Adrenal gland (tissue), 5 donors: Measurements from ENCODE around the gene PMVK.

Experiments used
- POLR2A ChIP-seq, 2 donors: fragments of 450-650 bp; IDR thresholded peaks; one replicate each; pipeline ENCODE4 v1.6.1; 2017; ENCODE audit warnings: antibody characterized with exemption in 2 of 2, mild to moderate bottlenecking in 2 of 2, moderate library complexity in 1 of 2
- TF ChIP-seq, protein P1 (sequence below), 6 experiments: fragments of 450-650 bp in 4 of 6; fragments of 200-600 bp in 2 of 6; sonication (generic) in 1 of 6; IDR thresholded peaks; 1 replicate in 5 of 6; 2 replicates in 1 of 6; pipeline versions ENCODE4 v1.5.1 to v1.8.0; 2016 to 2021; ENCODE audit warnings: antibody characterized with exemption in 6 of 6, mild to moderate bottlenecking in 2 of 6, moderate library complexity in 1 of 6
- donor health status: DM: no; HTN: no; CAD: no.

DNA sequence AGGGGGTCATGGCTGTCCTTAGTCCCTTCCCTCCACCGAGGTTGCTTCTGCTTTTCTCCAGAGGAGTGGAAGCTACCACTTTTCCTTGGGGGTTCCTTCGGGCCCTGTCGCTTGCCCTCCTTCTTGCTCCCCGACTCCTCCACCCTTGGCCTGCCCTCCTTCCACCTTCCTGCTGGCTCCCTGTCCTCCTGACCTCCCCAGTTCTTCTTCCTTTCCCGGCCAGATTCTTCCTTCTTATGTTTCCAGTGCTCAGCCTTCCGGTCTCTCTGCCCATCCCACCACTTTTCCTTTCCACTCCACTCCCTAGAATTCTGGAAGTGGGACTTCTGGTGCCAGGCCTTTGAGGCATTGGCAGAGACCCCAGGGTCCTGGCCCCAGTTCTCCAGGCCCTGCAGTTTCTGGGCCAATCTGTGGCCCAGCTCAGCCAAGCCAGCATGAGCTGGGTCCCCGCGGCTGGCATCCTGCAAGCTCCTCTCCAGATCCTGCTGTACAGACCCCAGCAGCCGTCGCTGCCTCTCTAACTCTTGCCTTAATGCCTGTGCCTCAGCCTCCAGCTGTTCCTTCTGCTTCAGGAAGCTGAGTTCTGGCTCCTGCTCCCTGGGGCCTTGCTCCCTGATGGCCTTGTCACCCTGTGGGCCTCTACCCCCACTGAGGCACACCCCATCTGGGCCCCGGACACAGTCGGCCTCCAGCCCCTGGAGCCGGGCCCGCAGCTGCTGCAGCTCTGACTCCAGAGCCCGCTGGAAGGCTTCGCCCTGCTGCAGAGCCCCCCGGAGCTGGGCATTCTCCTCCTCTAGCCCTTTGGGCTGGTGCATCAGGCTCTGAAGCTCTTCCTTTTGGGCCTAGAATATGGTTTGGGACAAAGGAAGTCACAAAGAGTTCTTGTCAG lies 9.7 kb upstream of the PMVK start:
- no peak for TF ChIP-seq POLR2A (IDR thresholded peaks at IDR 0.05)
- TF ChIP-seq, protein P1, sequence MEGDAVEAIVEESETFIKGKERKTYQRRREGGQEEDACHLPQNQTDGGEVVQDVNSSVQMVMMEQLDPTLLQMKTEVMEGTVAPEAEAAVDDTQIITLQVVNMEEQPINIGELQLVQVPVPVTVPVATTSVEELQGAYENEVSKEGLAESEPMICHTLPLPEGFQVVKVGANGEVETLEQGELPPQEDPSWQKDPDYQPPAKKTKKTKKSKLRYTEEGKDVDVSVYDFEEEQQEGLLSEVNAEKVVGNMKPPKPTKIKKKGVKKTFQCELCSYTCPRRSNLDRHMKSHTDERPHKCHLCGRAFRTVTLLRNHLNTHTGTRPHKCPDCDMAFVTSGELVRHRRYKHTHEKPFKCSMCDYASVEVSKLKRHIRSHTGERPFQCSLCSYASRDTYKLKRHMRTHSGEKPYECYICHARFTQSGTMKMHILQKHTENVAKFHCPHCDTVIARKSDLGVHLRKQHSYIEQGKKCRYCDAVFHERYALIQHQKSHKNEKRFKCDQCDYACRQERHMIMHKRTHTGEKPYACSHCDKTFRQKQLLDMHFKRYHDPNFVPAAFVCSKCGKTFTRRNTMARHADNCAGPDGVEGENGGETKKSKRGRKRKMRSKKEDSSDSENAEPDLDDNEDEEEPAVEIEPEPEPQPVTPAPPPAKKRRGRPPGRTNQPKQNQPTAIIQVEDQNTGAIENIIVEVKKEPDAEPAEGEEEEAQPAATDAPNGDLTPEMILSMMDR (IDR thresholded peaks at IDR 0.05), result no peak
